GM18867 (cell line): Measurements from ENCODE around the gene PRR33.
"Not testable (repeated sequence)": the region's sequence is repeated elsewhere in the genome, so short reads cannot be mapped to it uniquely, and the experiment has no call there.

Experiments
- ATAC-seq: cut with Tn5 transposase; IDR thresholded peaks from one replicate; pipeline ENCODE4 v1.9.1; 2021; ENCODE audit warnings: mild to moderate bottlenecking, moderate library complexity; ENCODE audit not compliant: unreplicated experiment

The PRR33 gene

GRCh38 chr11:1890856-1891830 lies 552 bp downstream of the PRR33 start:
- no peak for ATAC-seq

GRCh38 chr11:1889941-1890855 lies 1.5 kb downstream of the PRR33 start:
- no peak for ATAC-seq

- ATAC-seq, result no peak
These were observed 2.3 kb downstream of the PRR33 start for GRCh38 chr11:1889224-1889930.

GRCh38 chr11:1888811-1889210 lies 2.9 kb downstream of the PRR33 start:
- no peak for ATAC-seq

GRCh38 chr11:1888347-1888753 lies 3.3 kb downstream of the PRR33 start:
- no peak for ATAC-seq

GRCh38 chr11:1887451-1888346 lies 4.0 kb downstream of the PRR33 start:
- no peak for ATAC-seq

- not testable (repeated sequence) for ATAC-seq
These were observed 5.1 kb downstream of the PRR33 start for GRCh38 chr11:1886551-1886950.

- no peak for ATAC-seq
These were observed 7.4 kb downstream of the PRR33 start for GRCh38 chr11:1884303-1884700.

GRCh38 chr11:1883346-1884302 lies 8.1 kb downstream of the PRR33 start:
- no peak for ATAC-seq

- no peak for ATAC-seq
These were observed 9.1 kb downstream of the PRR33 start for GRCh38 chr11:1882265-1883238.

GRCh38 chr11:1881442-1882264 lies 10.0 kb downstream of the PRR33 start:
- no peak for ATAC-seq

GRCh38 chr11:1880746-1881441 lies 10.8 kb downstream of the PRR33 start:
- ATAC-seq, result no peak

- ATAC-seq, result no peak
These were observed 11.6 kb downstream of the PRR33 start for GRCh38 chr11:1879941-1880720.

GRCh38 chr11:1879342-1879940 lies 12.3 kb downstream of the PRR33 start:
- ATAC-seq, result no peak
